ENCODE measurements around the gene CIDEB.

DNA sequence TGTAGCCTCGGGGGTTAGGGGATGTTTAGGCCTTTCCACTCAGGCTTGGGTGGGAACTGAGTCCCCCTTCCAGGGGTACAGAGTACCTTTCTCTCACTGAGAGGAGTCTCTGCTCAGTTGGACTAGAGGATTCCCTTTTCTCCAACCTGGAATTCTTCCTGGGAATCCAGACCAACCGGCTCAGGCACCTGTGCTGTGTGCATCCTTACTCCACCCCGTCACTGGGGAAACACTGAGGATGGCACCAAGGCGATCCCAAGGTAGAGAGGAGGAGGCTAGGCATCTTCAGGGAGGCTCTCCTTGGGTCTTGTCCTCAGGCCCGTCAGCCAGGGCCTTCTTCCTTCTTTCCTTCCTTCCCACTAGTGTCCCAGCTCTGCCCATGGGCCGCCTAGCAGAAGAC is 43.9 kb downstream of the CIDEB start:
- TF ChIP-seq, protein P1, sequence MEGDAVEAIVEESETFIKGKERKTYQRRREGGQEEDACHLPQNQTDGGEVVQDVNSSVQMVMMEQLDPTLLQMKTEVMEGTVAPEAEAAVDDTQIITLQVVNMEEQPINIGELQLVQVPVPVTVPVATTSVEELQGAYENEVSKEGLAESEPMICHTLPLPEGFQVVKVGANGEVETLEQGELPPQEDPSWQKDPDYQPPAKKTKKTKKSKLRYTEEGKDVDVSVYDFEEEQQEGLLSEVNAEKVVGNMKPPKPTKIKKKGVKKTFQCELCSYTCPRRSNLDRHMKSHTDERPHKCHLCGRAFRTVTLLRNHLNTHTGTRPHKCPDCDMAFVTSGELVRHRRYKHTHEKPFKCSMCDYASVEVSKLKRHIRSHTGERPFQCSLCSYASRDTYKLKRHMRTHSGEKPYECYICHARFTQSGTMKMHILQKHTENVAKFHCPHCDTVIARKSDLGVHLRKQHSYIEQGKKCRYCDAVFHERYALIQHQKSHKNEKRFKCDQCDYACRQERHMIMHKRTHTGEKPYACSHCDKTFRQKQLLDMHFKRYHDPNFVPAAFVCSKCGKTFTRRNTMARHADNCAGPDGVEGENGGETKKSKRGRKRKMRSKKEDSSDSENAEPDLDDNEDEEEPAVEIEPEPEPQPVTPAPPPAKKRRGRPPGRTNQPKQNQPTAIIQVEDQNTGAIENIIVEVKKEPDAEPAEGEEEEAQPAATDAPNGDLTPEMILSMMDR (IDR thresholded peaks at IDR 0.05), result no peak
- no peak for TF ChIP-seq POLR2A (IDR thresholded peaks at IDR 0.05)
- no peak for TF ChIP-seq EP300 (IDR thresholded peaks at IDR 0.05)
- TF ChIP-seq POLR2AphosphoS5 (IDR thresholded peaks at IDR 0.05), result no peak

Data from gastroesophageal sphincter (tissue), 3 donors.